Anterior cingulate cortex (tissue), 58 donors: Measurements from ENCODE around the gene PTPRK.
"Not testable (repeated sequence)": the region's sequence is repeated elsewhere in the genome, so short reads cannot be mapped to it uniquely, and the experiment has no call there.

Experiments used
- DNase-seq, 58 donors: peaks; one replicate each; lab custom pipeline; 2025; lab: John Stamatoyannopoulos, UW

Gene PTPRK

GRCh38 chr6:128493877-128494276 lies 26.5 kb downstream of the PTPRK start:
- DNase-seq = no peak

GRCh38 chr6:128492386-128492785 lies 28.0 kb downstream of the PTPRK start:
- no peak for DNase-seq

GRCh38 chr6:128491610-128492206 lies 28.7 kb downstream of the PTPRK start:
- peak in 1 of 58 donors; percentile 33 for DNase-seq

GRCh38 chr6:128491100-128491581 lies 29.3 kb downstream of the PTPRK start:
- peak in 1 of 58 donors; percentile 41 for DNase-seq

- no peak for DNase-seq
These were observed 32.7 kb downstream of the PTPRK start for GRCh38 chr6:128487746-128488145.

- no peak for DNase-seq
These were observed 33.3 kb downstream of the PTPRK start for GRCh38 chr6:128487055-128487454.

- not testable (repeated sequence) for DNase-seq
These were observed 33.8 kb downstream of the PTPRK start for GRCh38 chr6:128486580-128486979.

- DNase-seq = no peak
These were observed 36.8 kb downstream of the PTPRK start for GRCh38 chr6:128483472-128484135.

- peak in 4 of 58 donors; percentile 18 to 81 (median 30) for DNase-seq
These were observed 37.8 kb downstream of the PTPRK start for GRCh38 chr6:128482642-128483041.

- no peak for DNase-seq
These were observed 40.4 kb downstream of the PTPRK start for GRCh38 chr6:128479991-128480390.

GRCh38 chr6:128479048-128479666 lies 41.2 kb downstream of the PTPRK start:
- no peak for DNase-seq

- no peak for DNase-seq
These were observed 42.0 kb downstream of the PTPRK start for GRCh38 chr6:128478230-128479047.

- no peak for DNase-seq
These were observed 45.5 kb downstream of the PTPRK start for GRCh38 chr6:128474933-128475332.

GRCh38 chr6:128474481-128474880 lies 45.9 kb downstream of the PTPRK start:
- DNase-seq = no peak

GRCh38 chr6:128471907-128472306 lies 48.5 kb downstream of the PTPRK start:
- DNase-seq = no peak

GRCh38 chr6:128465368-128466343 lies 54.7 kb downstream of the PTPRK start:
- DNase-seq = no peak

GRCh38 chr6:128464790-128465189 lies 55.6 kb downstream of the PTPRK start:
- no peak for DNase-seq

- no peak for DNase-seq
These were observed 56.5 kb downstream of the PTPRK start for GRCh38 chr6:128463942-128464341.

GRCh38 chr6:128461501-128461900 lies 58.9 kb downstream of the PTPRK start:
- no peak for DNase-seq
